ENCODE results near the gene GPX3. TPM values are rescaled to one million over a fixed set of nuclear protein-coding genes. Genes with fewer than 3 reads are reported as not detected.
A peak's percentile ranks its signal among the peaks of the same experiment; 100 is the strongest.

GPX3 gene
- total RNA-seq, 1 donor from 2014 or later: 10.9 TPM

DNA sequence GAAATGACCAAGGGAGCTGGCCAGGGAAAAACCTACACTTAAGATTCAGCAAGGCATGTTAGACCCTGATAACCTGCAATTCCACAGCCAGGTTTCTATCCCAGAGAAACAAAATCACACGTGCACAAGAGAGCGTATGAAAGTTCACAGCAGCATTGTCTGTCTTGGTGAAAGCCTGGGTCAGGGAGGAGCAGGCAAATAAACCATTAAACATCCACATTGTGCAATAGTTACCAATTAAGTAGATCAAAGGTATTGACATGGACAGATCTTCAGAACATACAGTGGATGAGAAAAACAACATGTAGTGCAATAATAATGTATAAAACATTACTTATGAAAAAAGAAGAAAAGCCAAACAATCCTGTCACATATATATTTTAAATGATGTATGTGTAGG, 15.9 kb upstream of the GPX3 start:
- TF ChIP-seq, protein P1, sequence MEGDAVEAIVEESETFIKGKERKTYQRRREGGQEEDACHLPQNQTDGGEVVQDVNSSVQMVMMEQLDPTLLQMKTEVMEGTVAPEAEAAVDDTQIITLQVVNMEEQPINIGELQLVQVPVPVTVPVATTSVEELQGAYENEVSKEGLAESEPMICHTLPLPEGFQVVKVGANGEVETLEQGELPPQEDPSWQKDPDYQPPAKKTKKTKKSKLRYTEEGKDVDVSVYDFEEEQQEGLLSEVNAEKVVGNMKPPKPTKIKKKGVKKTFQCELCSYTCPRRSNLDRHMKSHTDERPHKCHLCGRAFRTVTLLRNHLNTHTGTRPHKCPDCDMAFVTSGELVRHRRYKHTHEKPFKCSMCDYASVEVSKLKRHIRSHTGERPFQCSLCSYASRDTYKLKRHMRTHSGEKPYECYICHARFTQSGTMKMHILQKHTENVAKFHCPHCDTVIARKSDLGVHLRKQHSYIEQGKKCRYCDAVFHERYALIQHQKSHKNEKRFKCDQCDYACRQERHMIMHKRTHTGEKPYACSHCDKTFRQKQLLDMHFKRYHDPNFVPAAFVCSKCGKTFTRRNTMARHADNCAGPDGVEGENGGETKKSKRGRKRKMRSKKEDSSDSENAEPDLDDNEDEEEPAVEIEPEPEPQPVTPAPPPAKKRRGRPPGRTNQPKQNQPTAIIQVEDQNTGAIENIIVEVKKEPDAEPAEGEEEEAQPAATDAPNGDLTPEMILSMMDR (conservative IDR thresholded peaks at IDR 0.05; ENCODE audit: low read depth, low read length): no peak
- H3K4me3 ChIP-seq (ENCODE audit: low read depth, low read length): no peak overlapping the region
- DNase-seq (ENCODE audit: low read depth): no peak

DNA sequence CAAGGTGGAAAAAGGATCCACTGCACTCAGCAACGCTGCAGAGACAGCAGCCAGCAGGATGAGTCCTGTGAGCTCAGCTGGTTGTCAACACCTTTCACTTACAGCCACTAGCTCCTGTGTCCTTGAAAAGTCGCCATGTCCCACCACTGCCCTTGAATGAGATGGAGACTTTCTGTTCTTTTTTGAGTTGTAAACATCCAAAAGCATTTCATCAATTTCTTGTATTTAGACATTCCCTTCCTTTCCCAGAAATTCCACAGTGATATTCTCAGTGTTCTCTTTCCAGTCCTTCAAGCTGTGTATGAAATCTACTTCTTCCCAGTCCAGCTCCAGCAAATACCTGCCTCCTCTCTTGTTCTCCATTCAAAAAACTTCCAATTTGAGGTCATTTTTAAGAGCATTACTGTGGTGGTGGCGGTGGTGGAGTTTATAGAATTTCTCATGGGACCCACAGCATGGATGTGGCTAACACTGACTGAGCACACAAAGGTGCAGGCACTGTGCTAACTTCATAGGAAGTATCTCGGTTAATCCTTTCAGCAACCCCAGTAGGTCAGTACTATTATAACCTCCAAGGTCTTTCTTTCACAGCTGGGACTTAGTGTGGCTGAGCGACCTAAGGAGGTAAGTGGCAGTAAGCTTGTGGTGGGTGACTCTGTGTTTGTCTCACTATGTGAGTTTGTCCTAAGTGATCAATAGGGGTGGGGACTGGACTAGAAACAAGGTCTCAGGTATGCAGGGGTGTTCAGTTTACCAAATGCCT, 15.0 kb upstream of the GPX3 start:
- TF ChIP-seq, protein P1 (conservative IDR thresholded peaks at IDR 0.05; ENCODE audit: low read depth, low read length): no peak
- DNase-seq (ENCODE audit: low read depth): no peak
- H3K4me3 ChIP-seq (ENCODE audit: low read depth, low read length): no peak overlapping the region

DNA sequence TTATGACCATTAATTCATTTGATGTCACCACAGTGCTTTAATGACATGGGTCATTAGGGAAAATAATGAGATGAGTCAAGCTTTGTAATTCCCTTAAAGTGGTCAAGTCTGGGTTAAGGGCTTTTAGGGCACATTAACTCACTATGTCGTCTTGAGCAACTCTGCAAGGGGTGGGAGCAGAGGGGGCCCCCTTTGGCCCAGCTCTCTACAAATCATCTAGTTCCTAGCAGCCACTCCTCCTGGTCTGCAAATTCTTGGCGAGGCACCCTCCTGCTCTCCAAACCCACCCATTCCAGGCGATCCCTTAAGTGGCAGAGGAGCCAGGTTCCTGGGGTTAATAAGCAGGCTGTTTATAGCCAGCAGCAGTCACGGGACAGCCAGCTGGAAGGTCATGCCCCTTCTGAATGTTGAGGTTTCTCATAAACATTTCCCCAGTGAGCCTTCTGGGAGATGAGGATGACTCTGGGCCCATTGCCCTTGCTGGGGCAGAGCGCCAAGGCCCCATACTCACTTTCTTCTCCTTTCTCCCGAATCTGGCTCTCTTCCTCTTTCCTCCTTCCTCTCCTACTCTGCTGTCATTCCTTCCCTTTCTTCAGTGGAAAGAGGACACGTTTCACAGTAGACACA, 14.3 kb upstream of the GPX3 start:
- no peak overlapping the region for H3K4me3 ChIP-seq (ENCODE audit: low read depth, low read length)
- DNase-seq (ENCODE audit: low read depth): peak; percentile 58
- TF ChIP-seq, protein P1 (conservative IDR thresholded peaks at IDR 0.05; ENCODE audit: low read depth, low read length): no peak

DNA sequence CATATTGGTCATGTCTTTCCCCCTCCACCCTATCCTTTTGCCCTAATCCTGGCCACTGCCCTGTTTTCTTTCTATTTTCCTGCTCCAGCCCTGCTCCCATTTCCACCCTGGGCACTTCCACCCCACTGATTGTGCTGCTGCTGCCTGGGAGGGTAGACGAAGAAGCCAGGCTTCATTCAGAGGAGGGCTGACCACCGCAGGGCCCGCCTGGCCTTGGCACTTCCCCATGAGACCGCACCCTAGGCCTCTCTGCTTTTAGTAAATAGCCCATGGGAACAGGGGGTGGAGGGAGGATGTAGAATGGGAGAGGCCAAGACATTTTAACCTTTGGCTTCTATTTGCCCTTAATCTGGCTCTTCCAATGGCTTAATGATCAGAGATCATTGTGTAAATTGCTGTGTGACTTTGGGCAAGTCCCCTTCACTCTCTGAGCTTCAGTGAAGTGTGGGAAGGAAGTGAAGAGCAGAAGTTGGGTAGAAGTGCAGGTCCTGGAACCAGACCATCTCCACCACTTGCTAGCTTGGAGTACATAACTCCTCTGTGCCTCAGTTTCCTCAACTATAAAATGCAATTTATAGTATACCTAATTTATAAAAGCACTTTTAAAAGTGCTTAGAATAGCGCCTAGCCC, 13.6 kb upstream of the GPX3 start:
- TF ChIP-seq, protein P1 (conservative IDR thresholded peaks at IDR 0.05; ENCODE audit: low read depth, low read length): no peak
- H3K4me3 ChIP-seq (ENCODE audit: low read depth, low read length): no peak overlapping the region
- DNase-seq (ENCODE audit: low read depth): no peak

DNA sequence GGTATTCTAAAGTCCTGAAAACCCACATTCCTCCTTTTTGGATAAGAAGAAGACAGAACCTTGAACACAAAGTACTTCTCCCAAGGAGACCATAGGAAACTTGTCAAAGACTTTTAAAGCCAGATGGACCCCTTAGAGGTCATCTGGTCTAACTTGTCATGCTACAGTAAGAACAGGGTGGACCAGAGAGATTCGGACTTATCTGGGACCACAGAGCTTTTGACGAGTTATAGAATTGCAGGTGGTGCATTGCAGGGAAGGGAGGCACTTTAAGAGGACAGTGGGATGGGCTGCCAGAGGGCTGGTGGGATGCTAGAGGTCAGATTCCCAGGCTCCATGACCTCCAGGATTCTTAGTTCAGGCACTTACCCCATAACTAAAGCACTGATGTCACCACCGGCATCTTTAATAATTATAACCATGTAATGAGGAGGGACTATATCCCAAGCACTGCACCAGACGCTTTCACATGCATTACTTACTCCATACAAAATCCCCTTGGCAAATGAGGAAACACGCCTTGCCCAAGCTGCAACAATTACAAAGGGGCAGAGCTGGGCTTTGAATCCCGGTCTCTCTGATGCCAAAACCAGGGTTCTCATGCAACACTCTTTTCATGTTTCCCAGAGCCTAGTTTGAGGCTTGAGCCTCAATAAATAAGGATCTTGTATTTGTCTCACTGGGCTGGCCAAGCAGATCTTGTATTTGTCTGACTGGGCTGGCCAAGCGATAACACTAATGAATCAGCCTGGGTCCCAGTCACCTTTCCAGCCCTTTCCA, 12.8 kb upstream of the GPX3 start:
- DNase-seq (ENCODE audit: low read depth): no peak
- TF ChIP-seq, protein P1 (conservative IDR thresholded peaks at IDR 0.05; ENCODE audit: low read depth, low read length): no peak
- no peak overlapping the region for H3K4me3 ChIP-seq (ENCODE audit: low read depth, low read length)

DNA sequence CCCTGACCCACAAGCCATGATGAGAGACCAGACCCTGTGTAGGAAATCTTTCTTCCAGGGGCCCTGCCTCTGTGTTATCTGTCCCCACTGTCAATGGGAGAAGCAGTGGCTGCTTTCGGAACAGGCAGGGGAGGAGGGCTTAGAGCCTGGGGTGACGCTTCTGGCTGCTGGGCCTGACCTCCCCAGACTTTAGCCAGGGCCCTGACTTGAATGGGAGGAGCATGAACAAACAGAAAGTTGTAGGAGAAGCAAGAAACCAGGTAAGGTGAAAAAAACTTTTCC, 12.2 kb upstream of the GPX3 start:
- TF ChIP-seq, protein P1 (conservative IDR thresholded peaks at IDR 0.05; ENCODE audit: low read depth, low read length): no peak
- H3K4me3 ChIP-seq (ENCODE audit: low read depth, low read length): no peak overlapping the region

More for the DNA sequence above, 12.2 kb upstream of the GPX3 start:
- no peak for DNase-seq (ENCODE audit: low read depth)

Measured in epithelial cell of proximal tubule (primary cell).